ENCODE measurements around the gene TRIM33. TPM values are rescaled to one million over a fixed set of nuclear protein-coding genes. Genes with fewer than 3 reads are reported as not detected.

TRIM33 gene
- total and polyA plus RNA-seq, 2 of the 8 experiments (the other 6 are each of a cell fraction or from before 2014, with no cell fraction given), result 17.1 to 52.3 TPM

- WGBS, 2 experiments (ENCODE audit: extremely low coverage in 1 of 2, insufficient coverage in 1 of 2, insufficient read length in 1 of 2, insufficient replicate concordance in 2 of 2, low coverage in 1 of 2, low lambda C conversion rate in 2 of 2, missing lambda C conversion rate in 1 of 2), result 85% methylated on average over 3 of the region's 3 CpGs; no CpG with 5 or more reads in 1 of the 2 experiments
- H3K9me3 ChIP-seq (ENCODE audit: insufficient read depth in 2 of 2, low read depth in 1 of 2, low read length in 1 of 2), result no peaks in the 10 kb centered on the region
- no peak overlapping the region for H3K14ac ChIP-seq (ENCODE audit: insufficient read length)
- no peak overlapping the region for H4K5ac ChIP-seq (ENCODE audit: insufficient read length, low read depth, low read length)
- DNase-seq (ENCODE audit: low read depth in 1 of 2, low spot score in 2 of 2) (no peak), FAIRE-seq (no peak)
- no peaks in the 10 kb centered on the region for H3K23me2 ChIP-seq (ENCODE audit: low read depth, low read length)
- CTCF ChIA-PET (ENCODE audit: partially characterized antibody), result no interaction called here
- no peak overlapping the region for H3K4ac ChIP-seq (replicated peaks; ENCODE audit: insufficient read length, low read depth, low read length)
- H3K4me3 ChIP-seq (ENCODE audit: extremely low read depth in 1 of 4, insufficient read depth in 2 of 4, low read depth in 3 of 4, low read length in 4 of 4), result no peak overlapping the region
- no peaks in the 10 kb centered on the region for H4K20me1 ChIP-seq (replicated peaks in 1 of 2; ENCODE audit: control insufficient read depth in 1 of 2, insufficient read depth in 2 of 2, low read length in 2 of 2)
- H3K79me2 ChIP-seq (ENCODE audit: control insufficient read depth in 1 of 2, insufficient read depth in 2 of 2, low read length in 2 of 2), result no peaks in the 10 kb centered on the region
- POLR2A ChIA-PET (ENCODE audit: partially characterized antibody), result no interaction called here
- no peak overlapping the region for H3K18ac ChIP-seq (ENCODE audit: extremely low read depth, low read length)
- H3K4me2 ChIP-seq (ENCODE audit: insufficient read depth in 1 of 2, low read depth in 2 of 2, low read length in 2 of 2), result no peak overlapping the region
- H4K91ac ChIP-seq (replicated peaks; ENCODE audit: insufficient read length, low read length), result no peak overlapping the region
- no peak overlapping the region for H2BK12ac ChIP-seq (ENCODE audit: low read depth, low read length)
- H2AFZ ChIP-seq (ENCODE audit: low read length), result no peak overlapping the region
- no peaks in the 10 kb centered on the region for H3K36me3 ChIP-seq (ENCODE audit: control insufficient read depth in 2 of 4, insufficient read depth in 4 of 4, low read length in 3 of 4)
- H3K23ac ChIP-seq (ENCODE audit: insufficient read length), result no peak overlapping the region
- H3K56ac ChIP-seq (replicated peaks; ENCODE audit: insufficient read length, low read depth, low read length), result no peak overlapping the region
- H2BK15ac ChIP-seq (ENCODE audit: low read length), result no peak overlapping the region
- no peak overlapping the region for H4K8ac ChIP-seq (ENCODE audit: extremely low read depth, insufficient read depth, low read length)
- no peaks in the 10 kb centered on the region for H3K27me3 ChIP-seq (replicated peaks in 1 of 4; ENCODE audit: control insufficient read depth in 3 of 4, extremely low read depth in 1 of 4, insufficient read depth in 3 of 4, low read length in 3 of 4)
- H3K9ac ChIP-seq (replicated peaks in 1 of 4; ENCODE audit: extremely low read depth in 1 of 4, low read depth in 3 of 4, low read length in 3 of 4), result no peak overlapping the region
- no peak overlapping the region for H2AK5ac ChIP-seq (ENCODE audit: low read depth, low read length)
- no peak overlapping the region for H3K27ac ChIP-seq (ENCODE audit: low read depth, low read length)
- H2BK120ac ChIP-seq (replicated peaks; ENCODE audit: low read depth, low read length), result no peak overlapping the region
- H2BK5ac ChIP-seq (ENCODE audit: low read depth, low read length), result no peak overlapping the region
- no peaks in the 10 kb centered on the region for H3K79me1 ChIP-seq (ENCODE audit: low read depth, low read length)
- no peaks in the 10 kb centered on the region for H3K4me1 ChIP-seq (replicated peaks in 1 of 4; ENCODE audit: control insufficient read depth in 3 of 4, insufficient read depth in 4 of 4, low read length in 3 of 4)
- no peak overlapping the region for H2BK20ac ChIP-seq (ENCODE audit: low read length)
- no peak for TF ChIP-seq RXRA (IDR thresholded peaks at IDR 0.05; ENCODE audit: insufficient read depth, low read depth, low read length)
- TF ChIP-seq USF2 (IDR thresholded peaks at IDR 0.05; ENCODE audit: low read length), result no peak
- no peak for TF ChIP-seq POLR2AphosphoS5 (IDR thresholded peaks at IDR 0.05; ENCODE audit: low read depth, low read length)
- no peak for TF ChIP-seq CBX5 (IDR thresholded peaks at IDR 0.05; ENCODE audit: low read depth, low read length)
- TF ChIP-seq SP2 (IDR thresholded peaks at IDR 0.05; ENCODE audit: low read length), result no peak
- no peak for TF ChIP-seq SP4 (IDR thresholded peaks at IDR 0.05; ENCODE audit: low read length)
- TF ChIP-seq CTCF (IDR thresholded peaks at IDR 0.05; ENCODE audit: control extremely low read depth in 1 of 3, insufficient read depth in 1 of 3, low read depth in 1 of 3, low read length in 3 of 3), result no peak
- TF ChIP-seq TAF1 (IDR thresholded peaks at IDR 0.05; ENCODE audit: low read depth, low read length), result no peak
- no peak for TF ChIP-seq CEBPB (IDR thresholded peaks at IDR 0.05; ENCODE audit: low read depth, low read length)
- no peak for TF ChIP-seq TAF7 (optimal IDR thresholded peaks at IDR 0.05; ENCODE audit: borderline replicate concordance, low read depth, low read length)
- no peak for TF ChIP-seq SIRT6 (IDR thresholded peaks at IDR 0.05; ENCODE audit: low read length)
- no peak for TF ChIP-seq NRF1 (IDR thresholded peaks at IDR 0.05; ENCODE audit: low read depth, low read length)
- TF ChIP-seq BRCA1 (IDR thresholded peaks at IDR 0.05; ENCODE audit: low read depth, low read length), result no peak
These were observed 29.3 kb upstream of the TRIM33 start for GRCh38 chr1:114540272-114540671.
